Measurements from ENCODE around the gene KCNH8. TPM values are rescaled to one million over a fixed set of nuclear protein-coding genes. Genes with fewer than 3 reads are reported as not detected.

Gene KCNH8
- total RNA-seq, 1 experiment from 2014 or later, result 0.12 TPM

- intact Hi-C loops (cut with micrococcal nuclease), result no loop called here
These were observed 279.3 kb downstream of the KCNH8 start for GRCh38 chr3:19427422-19428149.

More at GRCh38 chr3:19427422-19428149, 279.3 kb downstream of the KCNH8 start:
- no peak overlapping the region for H3K9ac ChIP-seq (ENCODE audit: low read length)
- H3K4me1 ChIP-seq (ENCODE audit: control insufficient read depth in 1 of 2, insufficient read depth in 2 of 2, low read length in 2 of 2), result no peaks in the 10 kb centered on the region
- no peak overlapping the region for H3K27ac ChIP-seq (ENCODE audit: low read depth, low read length)
- H2AFZ ChIP-seq (ENCODE audit: low read depth, low read length, poor library complexity, severe bottlenecking), result no peak overlapping the region
- no peaks in the 10 kb centered on the region for H3K79me2 ChIP-seq (ENCODE audit: insufficient read depth, low read length)
- ATAC-seq (no peak), DNase-seq (ENCODE audit: low read depth, low spot score) (no peak)
- no TSS peak for BruUV-seq (replicated peaks)
- POLR2A ChIA-PET, result no interaction called here
- no peaks in the 10 kb centered on the region for H3K36me3 ChIP-seq (ENCODE audit: control insufficient read depth in 1 of 2, insufficient read depth in 2 of 2, low read length in 2 of 2)
- H3K27me3 ChIP-seq (ENCODE audit: insufficient read depth, low read length), result no peaks in the 10 kb centered on the region
- CTCF ChIA-PET, result no interaction called here
- H3K9me2 ChIP-seq (ENCODE audit: insufficient read depth), result no peaks in the 10 kb centered on the region
- RAD21 ChIA-PET (ENCODE audit: low non-redundant PET in 1 of 2, low total read pairs in 2 of 2, uncharacterized antibody in 2 of 2, unreplicated experiment in 2 of 2), result no interaction called here
- peaks cover 0 to 6% of the 10 kb centered on the region in 2 experiments; a peak in 1 of 4 replicates for H3K9me3 ChIP-seq (ENCODE audit: control insufficient read depth in 1 of 2, insufficient read depth in 1 of 2, low read depth in 1 of 2, low read length in 2 of 2)
- no peak overlapping the region for H3K4me2 ChIP-seq (ENCODE audit: low read length)
- no peak overlapping the region for H3K4me3 ChIP-seq (replicated peaks in 1 of 2; ENCODE audit: low read depth in 1 of 2, low read length in 2 of 2)
- TF ChIP-seq EGR1 (IDR thresholded peaks at IDR 0.05; ENCODE audit: low read depth) (no peak), CEBPB (IDR thresholded peaks at IDR 0.05; ENCODE audit: low read depth) (no peak), EZH2phosphoT487 (IDR thresholded peaks at IDR 0.05; ENCODE audit: borderline replicate concordance) (no peak), SIN3A (IDR thresholded peaks at IDR 0.05; ENCODE audit: low read depth) (no peak), CBX3 (IDR thresholded peaks at IDR 0.05; ENCODE audit: low read depth) (no peak), POLR2A (IDR thresholded peaks at IDR 0.05; ENCODE audit: borderline replicate concordance, extremely low read depth, insufficient read depth, insufficient read length) (no peak), YY1 (IDR thresholded peaks at IDR 0.05; ENCODE audit: extremely low read depth, insufficient replicate concordance, low read depth, low read length) (no peak), RAD21 (IDR thresholded peaks at IDR 0.05; ENCODE audit: low read depth) (no peak), SRF (IDR thresholded peaks at IDR 0.05; ENCODE audit: low read depth) (no peak), POLR2AphosphoS5 (IDR thresholded peaks at IDR 0.05; ENCODE audit: low read depth, low read length) (no peak), ZFX (IDR thresholded peaks at IDR 0.05) (no peak), JUND (IDR thresholded peaks at IDR 0.05) (no peak)
- TF ChIP-seq, protein P1, sequence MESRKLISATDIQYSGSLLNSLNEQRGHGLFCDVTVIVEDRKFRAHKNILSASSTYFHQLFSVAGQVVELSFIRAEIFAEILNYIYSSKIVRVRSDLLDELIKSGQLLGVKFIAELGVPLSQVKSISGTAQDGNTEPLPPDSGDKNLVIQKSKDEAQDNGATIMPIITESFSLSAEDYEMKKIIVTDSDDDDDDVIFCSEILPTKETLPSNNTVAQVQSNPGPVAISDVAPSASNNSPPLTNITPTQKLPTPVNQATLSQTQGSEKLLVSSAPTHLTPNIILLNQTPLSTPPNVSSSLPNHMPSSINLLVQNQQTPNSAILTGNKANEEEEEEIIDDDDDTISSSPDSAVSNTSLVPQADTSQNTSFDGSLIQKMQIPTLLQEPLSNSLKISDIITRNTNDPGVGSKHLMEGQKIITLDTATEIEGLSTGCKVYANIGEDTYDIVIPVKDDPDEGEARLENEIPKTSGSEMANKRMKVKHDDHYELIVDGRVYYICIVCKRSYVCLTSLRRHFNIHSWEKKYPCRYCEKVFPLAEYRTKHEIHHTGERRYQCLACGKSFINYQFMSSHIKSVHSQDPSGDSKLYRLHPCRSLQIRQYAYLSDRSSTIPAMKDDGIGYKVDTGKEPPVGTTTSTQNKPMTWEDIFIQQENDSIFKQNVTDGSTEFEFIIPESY (IDR thresholded peaks at IDR 0.05; ENCODE audit: extremely low read depth, insufficient replicate concordance, low read length), result no peak
- TF ChIP-seq, protein P2, sequence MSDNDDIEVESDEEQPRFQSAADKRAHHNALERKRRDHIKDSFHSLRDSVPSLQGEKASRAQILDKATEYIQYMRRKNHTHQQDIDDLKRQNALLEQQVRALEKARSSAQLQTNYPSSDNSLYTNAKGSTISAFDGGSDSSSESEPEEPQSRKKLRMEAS (IDR thresholded peaks at IDR 0.05), result no peak
- TF ChIP-seq, protein P3, sequence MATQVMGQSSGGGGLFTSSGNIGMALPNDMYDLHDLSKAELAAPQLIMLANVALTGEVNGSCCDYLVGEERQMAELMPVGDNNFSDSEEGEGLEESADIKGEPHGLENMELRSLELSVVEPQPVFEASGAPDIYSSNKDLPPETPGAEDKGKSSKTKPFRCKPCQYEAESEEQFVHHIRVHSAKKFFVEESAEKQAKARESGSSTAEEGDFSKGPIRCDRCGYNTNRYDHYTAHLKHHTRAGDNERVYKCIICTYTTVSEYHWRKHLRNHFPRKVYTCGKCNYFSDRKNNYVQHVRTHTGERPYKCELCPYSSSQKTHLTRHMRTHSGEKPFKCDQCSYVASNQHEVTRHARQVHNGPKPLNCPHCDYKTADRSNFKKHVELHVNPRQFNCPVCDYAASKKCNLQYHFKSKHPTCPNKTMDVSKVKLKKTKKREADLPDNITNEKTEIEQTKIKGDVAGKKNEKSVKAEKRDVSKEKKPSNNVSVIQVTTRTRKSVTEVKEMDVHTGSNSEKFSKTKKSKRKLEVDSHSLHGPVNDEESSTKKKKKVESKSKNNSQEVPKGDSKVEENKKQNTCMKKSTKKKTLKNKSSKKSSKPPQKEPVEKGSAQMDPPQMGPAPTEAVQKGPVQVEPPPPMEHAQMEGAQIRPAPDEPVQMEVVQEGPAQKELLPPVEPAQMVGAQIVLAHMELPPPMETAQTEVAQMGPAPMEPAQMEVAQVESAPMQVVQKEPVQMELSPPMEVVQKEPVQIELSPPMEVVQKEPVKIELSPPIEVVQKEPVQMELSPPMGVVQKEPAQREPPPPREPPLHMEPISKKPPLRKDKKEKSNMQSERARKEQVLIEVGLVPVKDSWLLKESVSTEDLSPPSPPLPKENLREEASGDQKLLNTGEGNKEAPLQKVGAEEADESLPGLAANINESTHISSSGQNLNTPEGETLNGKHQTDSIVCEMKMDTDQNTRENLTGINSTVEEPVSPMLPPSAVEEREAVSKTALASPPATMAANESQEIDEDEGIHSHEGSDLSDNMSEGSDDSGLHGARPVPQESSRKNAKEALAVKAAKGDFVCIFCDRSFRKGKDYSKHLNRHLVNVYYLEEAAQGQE (IDR thresholded peaks at IDR 0.05; ENCODE audit: low read depth), result no peak
- H4K20me1 ChIP-seq (ENCODE audit: insufficient read depth), result no peaks in the 10 kb centered on the region

Measured in HCT116 (cell line).